Measurements from ENCODE around the gene MLPH. TPM values are rescaled to one million over a fixed set of nuclear protein-coding genes. Genes with fewer than 3 reads are reported as not detected.
A peak's percentile ranks its signal among the peaks of the same experiment; 100 is the strongest.

MLPH gene
- total and polyA plus RNA-seq, 2 of the 4 experiments (the other 2 are of a cell fraction), result 13.8 to 21.6 TPM

DNA sequence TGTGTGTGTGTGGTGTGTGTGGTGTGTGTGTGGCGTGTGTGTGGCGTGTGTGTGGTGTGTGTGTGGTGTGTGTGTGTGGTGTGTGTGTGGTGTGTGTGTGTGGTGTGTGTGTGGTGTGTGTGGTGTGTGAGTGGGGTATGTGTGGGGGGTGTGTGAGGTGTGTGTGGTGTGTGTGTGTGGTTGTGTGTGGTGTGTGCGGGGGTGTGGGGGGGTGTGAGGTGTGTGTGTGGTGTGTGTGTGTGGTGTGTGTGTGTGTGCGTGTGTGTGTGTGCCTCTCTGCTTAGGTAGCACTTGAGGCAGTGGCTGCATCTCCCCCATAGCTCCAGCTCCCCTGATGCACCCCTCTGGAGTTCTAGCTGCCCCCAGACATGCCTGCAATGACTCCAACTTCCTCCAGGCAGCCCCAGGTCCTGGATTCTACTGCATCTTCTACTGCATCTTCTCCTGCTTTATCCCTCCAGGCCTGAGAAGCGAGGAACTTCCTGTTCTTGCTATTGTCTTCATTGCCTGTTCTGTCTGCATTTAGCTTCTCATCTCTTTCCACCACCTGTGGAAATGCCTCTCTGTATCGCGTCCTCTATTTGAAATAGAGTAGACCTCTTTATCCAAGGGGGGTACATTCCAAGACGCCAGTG lies 22.2 kb upstream of the MLPH start:
- Histone ChIP-seq H3K9me3 (ENCODE audit: control insufficient read depth, insufficient read depth, low read length) (no peaks in the 10 kb centered on the region), H3K18ac (ENCODE audit: low read depth, low read length) (peak overlapping the region; percentile 38), H3K79me1 (ENCODE audit: low read depth in 1 of 2, low read length in 2 of 2) (peaks cover 11 to 15% of the 10 kb centered on the region in 2 experiments; a peak in 3 of 4 replicates), H4K91ac (ENCODE audit: insufficient read depth, low read depth, low read length) (peak overlapping the region; percentile 98), H3K36me3 (ENCODE audit: control insufficient read depth, insufficient read depth, low read length) (no peaks in the 10 kb centered on the region), H3K9me1 (ENCODE audit: insufficient read depth, low read length) (peaks cover 11% of the 10 kb centered on the region), H4K5ac (ENCODE audit: low read depth, low read length) (peak overlapping the region; percentile 77), H4K20me1 (ENCODE audit: insufficient read depth, low read length) (no peaks in the 10 kb centered on the region), H2AFZ (replicated peaks; ENCODE audit: low read length, poor library complexity) (peak overlapping the region; percentile 77), H3K4me3 (ENCODE audit: insufficient read depth, low read depth, low read length) (no peak overlapping the region), H3K27me3 (ENCODE audit: control insufficient read depth, insufficient read depth, low read length) (no peaks in the 10 kb centered on the region), H3K56ac (ENCODE audit: extremely low read depth, insufficient read depth, low read length) (peak overlapping the region; percentile 39; the same call in 1 of the 2 replicates), H2AK5ac (ENCODE audit: low read depth, low read length) (peak overlapping the region; percentile 100), H3K14ac (replicated peaks; ENCODE audit: low read depth, low read length) (peak overlapping the region; percentile 81), H2BK15ac (ENCODE audit: low read depth, low read length) (peak overlapping the region; percentile 97; the same call in 2 of the 3 replicates), H3K4me1 (ENCODE audit: control insufficient read depth, insufficient read depth, low read length) (peaks cover 10% of the 10 kb centered on the region), H4K8ac (ENCODE audit: low read depth in 2 of 2, low read length in 2 of 2) (peak overlapping the region; percentile 79 to 91), H2BK20ac (ENCODE audit: low read depth, low read length) (peak overlapping the region; percentile 96), H2BK120ac (ENCODE audit: low read depth, low read length) (peak overlapping the region; percentile 98), H3K23ac (ENCODE audit: low read depth, low read length) (peak overlapping the region; percentile 88), H2AK9ac (replicated peaks; ENCODE audit: low read depth, low read length, poor library complexity) (peak overlapping the region; percentile 84), H3K4me2 (ENCODE audit: low read depth, low read length) (no peak overlapping the region), H3K4ac (ENCODE audit: low read depth, low read length) (peak overlapping the region; percentile 98), H3K9ac (ENCODE audit: low read depth, low read length) (no peak overlapping the region), H3K27ac (ENCODE audit: insufficient read depth, low read length) (peak overlapping the region; percentile 65), H2BK5ac (ENCODE audit: low read depth, low read length, poor library complexity, severe bottlenecking) (peak overlapping the region; percentile 95)
- POLR2A ChIA-PET (ENCODE audit: unreplicated experiment), result interaction anchor here (1.1 kb wide), 1 partner anchor 51 kb away, joined by 4 read pairs; the partner anchor contains the start of gene COL6A3
- intact Hi-C loops (cut with micrococcal nuclease), result no loop called here
- in situ Hi-C loops (cut with MboI; ENCODE audit: low sequenced_read_pairs), result no loop called here
- WGBS, 2 experiments (ENCODE audit: extremely low coverage in 2 of 2, insufficient read length in 1 of 2), result no CpG with 5 or more reads among the region's 8 CpGs
- CTCF ChIA-PET, result interaction anchor here (1.4 kb wide), 1 partner anchor 51 kb away, joined by 3 read pairs; the partner anchor contains the start of gene COL6A3
- DNase-seq (peak; percentile 37), ATAC-seq (ENCODE audit: low read depth) (peak; percentile 22; the same call in 1 of the 2 replicates)
- dilution Hi-C loops (cut with HindIII; ENCODE audit: low sequenced_read_pairs, unreplicated experiment), result no loop called here
- no TSS peak for BruUV-seq (replicated peaks)
- TF ChIP-seq SMC3 (IDR thresholded peaks at IDR 0.05; ENCODE audit: low read depth, low read length) (no peak), MXI1 (IDR thresholded peaks at IDR 0.05; ENCODE audit: borderline replicate concordance, low read depth, low read length) (no peak), POLR2A (IDR thresholded peaks at IDR 0.05; ENCODE audit: low read depth, low read length) (peak; percentile 14; the same call in 1 of the 2 replicates), RAD21 (IDR thresholded peaks at IDR 0.05; ENCODE audit: low read length) (0 out of 2 replicates have a peak, but pooled peaks have one; percentile 3), MAZ (IDR thresholded peaks at IDR 0.05; ENCODE audit: borderline replicate concordance, low read depth, low read length) (no peak), BHLHE40 (IDR thresholded peaks at IDR 0.05; ENCODE audit: low read depth, low read length) (no peak), CEBPB (IDR thresholded peaks at IDR 0.05; ENCODE audit: low read depth, low read length) (no peak), RFX5 (IDR thresholded peaks at IDR 0.05; ENCODE audit: low read depth, low read length) (no peak), MAFK (IDR thresholded peaks at IDR 0.05; ENCODE audit: low read depth, low read length) (no peak), CHD1 (IDR thresholded peaks at IDR 0.05; ENCODE audit: low read depth, low read length) (no peak)
- TF ChIP-seq, protein P1, sequence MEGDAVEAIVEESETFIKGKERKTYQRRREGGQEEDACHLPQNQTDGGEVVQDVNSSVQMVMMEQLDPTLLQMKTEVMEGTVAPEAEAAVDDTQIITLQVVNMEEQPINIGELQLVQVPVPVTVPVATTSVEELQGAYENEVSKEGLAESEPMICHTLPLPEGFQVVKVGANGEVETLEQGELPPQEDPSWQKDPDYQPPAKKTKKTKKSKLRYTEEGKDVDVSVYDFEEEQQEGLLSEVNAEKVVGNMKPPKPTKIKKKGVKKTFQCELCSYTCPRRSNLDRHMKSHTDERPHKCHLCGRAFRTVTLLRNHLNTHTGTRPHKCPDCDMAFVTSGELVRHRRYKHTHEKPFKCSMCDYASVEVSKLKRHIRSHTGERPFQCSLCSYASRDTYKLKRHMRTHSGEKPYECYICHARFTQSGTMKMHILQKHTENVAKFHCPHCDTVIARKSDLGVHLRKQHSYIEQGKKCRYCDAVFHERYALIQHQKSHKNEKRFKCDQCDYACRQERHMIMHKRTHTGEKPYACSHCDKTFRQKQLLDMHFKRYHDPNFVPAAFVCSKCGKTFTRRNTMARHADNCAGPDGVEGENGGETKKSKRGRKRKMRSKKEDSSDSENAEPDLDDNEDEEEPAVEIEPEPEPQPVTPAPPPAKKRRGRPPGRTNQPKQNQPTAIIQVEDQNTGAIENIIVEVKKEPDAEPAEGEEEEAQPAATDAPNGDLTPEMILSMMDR (conservative IDR thresholded peaks at IDR 0.05; ENCODE audit: low read depth, low read length), result 0 out of 2 replicates have a peak, but pooled peaks have one; percentile 2

Data from IMR-90 (cell line).